HG02571 (cell line): ENCODE results near the gene FBLN1.
"Not testable (repeated sequence)": the region's sequence is repeated elsewhere in the genome, so short reads cannot be mapped to it uniquely, and the experiment has no call there.

Experiments used
- ATAC-seq: cut with Tn5 transposase; IDR thresholded peaks from one replicate; pipeline ENCODE4 v1.9.1; 2021; ENCODE audit warnings: mild to moderate bottlenecking, moderate library complexity; ENCODE audit not compliant: unreplicated experiment

FBLN1 gene

DNA sequence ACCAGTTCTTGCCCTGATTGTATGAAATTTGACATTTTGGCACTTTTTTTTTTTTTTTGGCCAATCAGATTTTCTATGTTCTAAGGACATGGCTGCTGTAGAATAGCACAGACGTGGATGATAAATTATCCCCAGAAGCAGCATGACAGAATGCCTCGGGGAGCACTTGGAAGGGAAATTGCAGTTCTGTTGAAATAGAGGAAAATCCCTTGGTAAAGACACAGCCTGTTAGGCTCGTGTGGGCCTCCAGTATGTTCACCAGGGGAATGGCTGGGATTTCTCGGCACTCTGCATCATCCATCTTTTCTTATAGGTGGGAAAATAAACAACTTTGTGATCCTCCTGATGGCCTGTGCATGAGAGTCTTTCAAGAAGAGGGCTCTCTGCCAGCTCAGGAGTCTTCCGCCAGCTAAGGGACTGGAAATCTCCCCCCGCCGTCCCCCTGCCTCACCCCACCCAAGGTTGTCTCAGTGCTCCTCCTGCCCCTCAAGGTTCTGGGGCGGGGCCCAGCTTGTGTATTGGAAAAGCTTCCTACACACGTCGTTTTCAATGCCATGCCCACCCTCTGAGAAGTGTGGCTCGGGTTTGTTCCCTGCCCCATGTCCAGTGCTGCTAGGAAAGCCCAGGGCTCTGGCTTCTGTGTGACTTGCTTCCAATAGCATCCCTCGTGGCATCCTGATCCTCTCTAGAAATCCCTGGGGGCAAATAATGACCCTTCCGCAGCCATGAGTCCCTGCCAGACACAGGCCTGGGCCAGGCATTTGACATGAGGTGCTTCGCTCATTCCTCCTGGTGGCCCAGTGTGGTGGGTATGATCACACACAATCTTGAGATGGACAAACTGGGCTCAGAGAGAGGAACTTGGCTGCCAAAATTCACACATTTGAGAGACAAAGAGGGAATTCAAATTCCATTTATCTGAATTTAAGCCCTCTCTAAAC, 98.4 kb downstream of the FBLN1 start:
- no peak for ATAC-seq

- ATAC-seq, result no peak
These were observed 99.5 kb downstream of the FBLN1 start for GRCh38 chr22:45602004-45602733.

- ATAC-seq, result no peak
These were observed 100.3 kb downstream of the FBLN1 start for GRCh38 chr22:45602824-45603595.

GRCh38 chr22:45603619-45604018, 100.9 kb downstream of the FBLN1 start:
- ATAC-seq, result no peak

DNA sequence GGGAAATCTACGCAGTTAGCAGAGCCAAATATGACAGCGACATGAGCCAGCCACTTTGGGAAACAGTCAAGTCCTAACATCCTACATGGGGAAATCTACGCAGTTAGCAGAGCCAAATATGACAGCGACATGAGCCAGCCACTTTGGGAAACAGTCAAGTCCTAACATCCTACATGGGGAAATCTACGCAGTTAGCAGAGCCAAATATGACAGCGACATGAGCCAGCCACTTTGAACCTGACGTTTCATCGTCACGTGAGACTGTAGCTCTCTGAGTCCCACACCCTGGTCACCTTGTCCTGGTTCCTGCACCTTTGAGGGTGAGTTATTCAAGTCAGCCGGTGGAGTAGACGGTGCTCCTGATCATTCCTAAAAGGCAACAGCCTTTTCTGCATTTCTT, 105.4 kb downstream of the FBLN1 start:
- not testable (repeated sequence) for ATAC-seq

DNA sequence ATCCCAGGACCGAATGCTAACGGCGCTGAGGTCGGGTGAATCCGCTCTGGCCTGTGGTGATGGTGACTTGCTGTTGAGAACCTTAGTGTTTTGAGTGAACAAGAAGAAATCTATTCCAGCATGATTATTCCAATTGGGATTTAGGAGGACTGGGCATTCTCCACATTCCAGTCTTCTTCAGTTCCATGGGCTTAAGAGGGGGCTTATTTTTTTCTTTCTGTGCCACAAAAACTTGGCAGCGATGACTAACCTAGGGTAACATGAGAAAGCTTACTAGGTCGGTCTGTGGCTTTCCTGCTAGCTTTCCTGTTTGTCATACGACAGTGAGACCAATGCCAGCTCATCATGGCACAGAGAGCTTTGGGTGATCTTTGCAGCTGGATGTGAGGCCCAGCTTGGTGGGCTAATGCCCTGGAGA, 106.1 kb downstream of the FBLN1 start:
- ATAC-seq, result no peak

- ATAC-seq, result no peak
These were observed 109.8 kb downstream of the FBLN1 start for GRCh38 chr22:45612451-45612901.

DNA sequence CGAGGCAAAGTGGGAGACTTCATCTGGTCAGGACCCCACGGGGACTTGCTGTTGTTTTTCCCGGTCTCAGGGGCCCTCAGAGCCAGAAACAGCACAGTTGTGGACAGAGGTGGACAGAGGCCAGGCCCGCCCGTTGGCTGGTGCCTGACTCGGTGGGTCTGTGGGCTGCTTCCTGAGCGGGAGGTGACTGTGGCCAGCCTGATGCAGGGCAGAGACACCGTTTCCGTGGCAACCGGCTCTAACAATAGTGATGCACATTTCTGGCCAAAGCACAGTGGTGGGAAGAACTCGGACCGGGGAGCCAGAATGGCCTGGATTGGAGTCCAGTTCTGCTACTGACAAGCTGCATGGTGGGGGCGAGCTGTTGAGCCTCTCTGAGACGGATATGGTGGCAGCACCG, 110.3 kb downstream of the FBLN1 start:
- ATAC-seq, result no peak

GRCh38 chr22:45615364-45615763, 112.7 kb downstream of the FBLN1 start:
- ATAC-seq, result no peak

DNA sequence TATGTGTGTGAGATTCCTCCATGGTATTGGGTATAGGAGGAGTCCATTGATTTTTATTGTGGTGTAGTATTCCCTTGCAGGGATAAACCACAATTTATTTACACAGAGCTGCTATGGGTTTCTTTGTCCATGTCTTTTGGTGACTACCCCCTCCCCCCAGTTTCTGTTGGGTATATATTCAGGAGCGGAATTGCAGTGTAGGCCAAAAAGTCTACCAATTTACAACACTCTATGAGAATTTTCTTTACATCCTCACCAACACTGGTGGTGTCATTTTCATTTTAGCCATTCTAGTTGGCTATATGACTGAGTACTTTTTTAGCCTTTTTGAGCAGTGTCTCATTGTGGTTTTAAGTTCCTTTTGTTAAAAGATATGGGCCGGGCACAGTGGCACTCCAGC, 113.7 kb downstream of the FBLN1 start:
- ATAC-seq, result no peak

- no peak for ATAC-seq
These were observed 115.3 kb downstream of the FBLN1 start for GRCh38 chr22:45617948-45618347.

GRCh38 chr22:45620706-45621105, 118.0 kb downstream of the FBLN1 start:
- ATAC-seq, result no peak

DNA sequence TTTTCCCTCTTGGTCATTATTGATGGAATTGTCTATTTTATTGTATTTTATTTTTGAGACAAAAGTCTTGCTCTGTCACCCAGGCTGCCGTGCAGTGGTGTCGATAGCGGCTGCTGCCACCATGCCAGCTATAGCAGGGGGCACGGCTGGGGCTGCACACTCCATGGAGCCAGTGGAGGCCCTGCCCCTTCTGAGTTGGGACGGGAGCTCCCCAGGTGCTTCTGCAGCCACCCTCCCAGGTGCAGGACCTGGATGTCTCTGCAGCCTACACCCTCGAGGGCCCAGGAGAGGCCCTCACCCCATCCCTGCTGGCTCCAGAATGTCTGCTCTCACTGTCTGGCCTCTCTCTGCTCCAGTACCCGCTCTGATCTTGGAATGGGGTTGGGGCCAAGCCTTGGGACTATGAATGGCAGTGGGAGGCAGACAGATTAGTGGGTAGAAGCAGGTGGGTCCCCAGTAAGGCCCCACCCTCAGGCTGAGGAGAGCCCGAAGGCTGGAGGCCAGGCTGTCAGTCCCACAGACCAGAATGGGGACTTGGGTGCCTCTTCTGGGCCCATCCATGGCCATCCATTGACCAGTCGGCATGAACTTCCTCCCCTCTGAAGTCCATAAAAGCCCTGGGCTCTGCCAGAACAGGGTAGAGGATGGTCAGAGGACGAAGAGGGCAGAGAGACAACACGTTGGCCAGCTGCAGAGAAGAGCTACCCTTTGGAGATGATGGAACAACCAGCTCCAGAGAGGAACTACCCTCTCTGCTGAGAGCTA, 119.3 kb downstream of the FBLN1 start:
- no peak for ATAC-seq

DNA sequence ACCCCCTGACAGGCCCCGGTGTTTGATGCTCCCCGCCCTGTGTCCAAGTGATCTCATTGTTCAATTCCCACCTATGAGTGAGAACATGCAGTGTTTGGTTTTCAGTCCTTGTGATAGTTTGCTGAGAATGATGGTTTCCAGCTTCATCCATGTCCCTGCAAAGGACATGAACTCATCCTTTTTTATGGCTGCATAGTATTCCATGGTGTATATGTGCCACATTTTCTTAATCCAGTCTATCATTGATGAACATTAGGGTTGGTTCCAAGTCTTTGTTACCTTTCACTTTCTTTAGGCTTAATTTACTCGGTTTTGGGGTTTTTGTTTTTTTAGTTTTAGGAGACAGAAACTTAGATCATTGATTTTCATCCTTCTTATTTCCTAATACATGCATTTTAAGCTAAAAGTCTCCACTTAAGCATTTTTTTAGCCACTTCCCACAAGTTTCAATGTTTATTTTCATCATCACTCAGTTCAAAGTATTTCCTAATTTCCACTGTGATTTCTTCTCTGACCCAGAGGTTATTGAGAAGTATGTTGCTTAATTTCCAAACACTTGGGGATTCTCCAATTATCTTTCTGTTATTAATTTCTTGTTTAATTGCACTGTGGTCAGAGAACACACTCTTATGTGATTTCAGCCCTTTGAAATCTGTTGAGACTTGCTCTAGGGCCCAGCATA, 120.9 kb downstream of the FBLN1 start:
- not testable (repeated sequence) for ATAC-seq

GRCh38 chr22:45626198-45626651, 123.5 kb downstream of the FBLN1 start:
- no peak for ATAC-seq

GRCh38 chr22:45627489-45628233, 125.0 kb downstream of the FBLN1 start:
- ATAC-seq, result no peak

GRCh38 chr22:45628515-45628914, 125.8 kb downstream of the FBLN1 start:
- ATAC-seq, result no peak

GRCh38 chr22:45629469-45630089, 126.9 kb downstream of the FBLN1 start:
- ATAC-seq, result no peak

DNA sequence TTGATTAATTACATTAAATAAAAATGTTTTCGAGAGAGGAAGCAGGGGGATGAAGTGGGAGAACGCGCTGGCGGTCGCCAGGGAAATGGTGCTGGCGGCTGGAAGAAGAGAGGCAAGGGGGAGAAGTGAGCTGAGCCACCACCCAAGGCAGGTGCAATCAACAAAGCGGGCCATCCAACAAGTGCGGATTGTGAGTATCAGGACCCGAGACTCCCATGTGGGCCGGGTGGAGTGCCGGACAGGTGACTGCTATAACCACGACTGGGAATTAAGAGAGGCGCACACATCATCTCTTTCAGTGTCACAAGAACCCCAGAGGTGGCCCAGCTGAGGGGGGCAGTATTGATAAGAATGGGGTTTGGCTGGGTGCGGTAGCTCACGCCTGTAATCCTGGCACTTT, 127.8 kb downstream of the FBLN1 start:
- ATAC-seq, result no peak
